ENCODE results near the gene CRIP2.
A peak's percentile ranks its signal among the peaks of the same experiment; 100 is the strongest.

Gene CRIP2

GRCh38 chr14:105486974-105487448, 12.4 kb downstream of the CRIP2 start:
- no peak for TF ChIP-seq CTCF (IDR thresholded peaks at IDR 0.05; ENCODE audit: poor library complexity, severe bottlenecking)
- H3K27ac ChIP-seq (ENCODE audit: poor library complexity, severe bottlenecking), result no peak overlapping the region
- DNase-seq (ENCODE audit: low spot score) (no peak), ATAC-seq (ENCODE audit: low read depth) (no peak)
- H3K4me3 ChIP-seq (ENCODE audit: severe bottlenecking), result peak overlapping the region; percentile 24
- peaks cover 3% of the 10 kb centered on the region for H3K36me3 ChIP-seq (ENCODE audit: low read depth)
- peaks cover 22% of the 10 kb centered on the region for H3K4me1 ChIP-seq (ENCODE audit: insufficient read depth, poor library complexity, severe bottlenecking)
- H3K9me3 ChIP-seq (ENCODE audit: severe bottlenecking), result no peaks in the 10 kb centered on the region
- no peaks in the 10 kb centered on the region for H3K27me3 ChIP-seq (ENCODE audit: insufficient read depth, poor library complexity, severe bottlenecking)

- DNase-seq (ENCODE audit: low spot score) (no peak), ATAC-seq (ENCODE audit: low read depth) (no peak)
- Histone ChIP-seq H3K36me3 (ENCODE audit: low read depth) (peaks cover 8% of the 10 kb centered on the region), H3K4me1 (ENCODE audit: insufficient read depth, poor library complexity, severe bottlenecking) (peaks cover 17% of the 10 kb centered on the region), H3K27me3 (ENCODE audit: insufficient read depth, poor library complexity, severe bottlenecking) (no peaks in the 10 kb centered on the region), H3K4me3 (ENCODE audit: severe bottlenecking) (peak overlapping the region; percentile 24), H3K9me3 (ENCODE audit: severe bottlenecking) (no peaks in the 10 kb centered on the region), H3K27ac (ENCODE audit: poor library complexity, severe bottlenecking) (no peak overlapping the region)
- no peak for TF ChIP-seq CTCF (IDR thresholded peaks at IDR 0.05; ENCODE audit: poor library complexity, severe bottlenecking)
Measured at GRCh38 chr14:105487449-105487985, 12.9 kb downstream of the CRIP2 start.

- Histone ChIP-seq H3K27me3 (ENCODE audit: insufficient read depth, poor library complexity, severe bottlenecking) (no peaks in the 10 kb centered on the region), H3K4me3 (ENCODE audit: severe bottlenecking) (peak overlapping the region; percentile 24), H3K4me1 (ENCODE audit: insufficient read depth, poor library complexity, severe bottlenecking) (peaks cover 12% of the 10 kb centered on the region), H3K9me3 (ENCODE audit: severe bottlenecking) (no peaks in the 10 kb centered on the region), H3K36me3 (ENCODE audit: low read depth) (peaks cover 11% of the 10 kb centered on the region), H3K27ac (ENCODE audit: poor library complexity, severe bottlenecking) (peak overlapping the region; percentile 86)
- TF ChIP-seq CTCF (IDR thresholded peaks at IDR 0.05; ENCODE audit: poor library complexity, severe bottlenecking), result peak; percentile 15
- DNase-seq (ENCODE audit: low spot score) (no peak), ATAC-seq (ENCODE audit: low read depth) (no peak)
Measured at GRCh38 chr14:105487986-105488777, 13.6 kb downstream of the CRIP2 start.

GRCh38 chr14:105488781-105489541, 14.3 kb downstream of the CRIP2 start:
- Histone ChIP-seq H3K9me3 (ENCODE audit: severe bottlenecking) (no peaks in the 10 kb centered on the region), H3K4me3 (ENCODE audit: severe bottlenecking) (no peak overlapping the region), H3K27ac (ENCODE audit: poor library complexity, severe bottlenecking) (peak overlapping the region; percentile 86), H3K36me3 (ENCODE audit: low read depth) (peaks cover 11% of the 10 kb centered on the region), H3K4me1 (ENCODE audit: insufficient read depth, poor library complexity, severe bottlenecking) (peaks cover 5% of the 10 kb centered on the region), H3K27me3 (ENCODE audit: insufficient read depth, poor library complexity, severe bottlenecking) (no peaks in the 10 kb centered on the region)
- DNase-seq (ENCODE audit: low spot score) (no peak), ATAC-seq (ENCODE audit: low read depth) (no peak)
- no peak for TF ChIP-seq CTCF (IDR thresholded peaks at IDR 0.05; ENCODE audit: poor library complexity, severe bottlenecking)
